HG03575 (cell line): Measurements from ENCODE around the gene NFATC4.
"Not testable (repeated sequence)": the region's sequence is repeated elsewhere in the genome, so short reads cannot be mapped to it uniquely, and the experiment has no call there.

Experiments used
- ATAC-seq: cut with Tn5 transposase; IDR thresholded peaks from one replicate; pipeline ENCODE4 v1.9.1; 2021; ENCODE audit not compliant: unreplicated experiment, insufficient number of reproducible peaks, low FRiP score; ENCODE audit errors: extremely low read depth

Gene NFATC4

DNA sequence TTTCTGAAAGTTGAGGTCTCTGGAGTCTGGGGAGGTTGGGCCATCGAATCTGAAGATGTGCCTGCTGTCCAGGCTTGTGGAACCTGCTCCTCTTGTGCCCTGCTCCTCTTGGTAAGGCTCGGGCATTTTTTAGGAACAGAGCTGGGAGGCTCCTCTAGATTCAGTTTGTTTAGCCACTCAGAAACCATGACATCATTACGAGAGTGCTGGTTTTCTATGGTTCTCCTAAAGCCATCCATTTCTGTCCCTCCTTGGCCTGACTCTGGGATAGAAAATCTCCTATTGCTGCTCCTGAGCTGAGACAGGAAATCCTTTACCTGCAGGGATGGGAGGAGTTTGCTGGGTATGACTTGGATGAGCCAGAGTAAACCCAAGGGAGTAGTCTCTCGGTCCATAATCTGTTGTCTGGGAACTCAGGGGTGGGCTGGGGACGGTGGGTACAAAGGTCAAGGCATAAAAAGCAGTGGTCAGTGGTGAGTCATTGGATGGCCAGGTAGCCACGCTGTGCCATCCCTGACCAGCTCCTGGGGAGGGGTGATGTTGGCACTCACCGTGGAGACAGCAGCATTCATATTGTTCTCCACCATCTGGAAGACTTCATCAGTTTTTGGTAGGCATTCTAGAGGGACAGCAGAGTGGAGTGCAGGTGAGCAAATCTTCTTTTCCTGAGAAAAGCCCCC is 30.7 kb upstream of the NFATC4 start:
- ATAC-seq: no peak

GRCh38 chr14:24337824-24338175 is 30.2 kb upstream of the NFATC4 start:
- ATAC-seq: no peak

DNA sequence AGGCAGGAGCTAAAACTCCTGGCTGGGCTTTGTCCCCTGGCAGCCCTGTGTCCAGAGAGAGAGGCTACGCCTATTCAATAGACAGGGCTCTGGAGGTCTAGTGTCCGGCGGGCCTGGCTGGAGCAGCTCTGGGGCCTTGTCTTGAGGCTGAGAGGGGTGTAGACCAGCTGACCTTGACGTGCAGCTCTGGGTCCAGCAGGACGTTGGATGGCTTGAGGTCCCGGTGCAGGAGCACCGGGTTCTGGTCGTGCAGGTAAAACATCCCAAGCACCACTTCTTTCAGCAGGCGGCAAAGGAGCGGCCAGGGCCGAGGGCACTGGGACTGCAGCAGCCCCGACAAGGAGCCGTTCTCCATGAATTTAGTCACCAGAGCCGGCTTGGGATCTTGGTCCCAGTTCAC is 29.1 kb upstream of the NFATC4 start:
- no peak for ATAC-seq

GRCh38 chr14:24339284-24340151 is 28.5 kb upstream of the NFATC4 start, which contains the start of gene RIPK3:
Gene RIPK3 (minus strand): TSS chr14:24339991. CDS start chr14:24339826, 165 bp downstream.
- no peak for ATAC-seq

DNA sequence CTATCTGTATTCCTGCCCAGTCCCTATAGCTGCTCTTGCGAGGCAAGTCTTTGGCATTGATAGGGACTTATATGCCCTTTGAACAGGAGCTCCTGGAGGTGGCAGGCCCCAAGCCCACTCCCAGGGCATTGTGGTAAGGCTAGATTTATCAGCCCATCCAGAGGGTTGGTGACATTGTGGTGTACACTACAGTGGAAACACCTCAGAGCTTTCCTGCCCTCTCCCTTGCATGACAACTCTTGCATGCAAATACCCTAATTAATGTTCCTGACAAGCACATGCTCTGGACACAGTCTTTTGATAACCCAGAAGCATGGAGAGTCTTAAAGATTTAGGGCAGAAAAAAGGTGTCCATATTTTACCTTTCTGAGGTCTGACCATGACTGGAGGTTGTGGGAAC is 27.4 kb upstream of the NFATC4 start:
- no peak for ATAC-seq

DNA sequence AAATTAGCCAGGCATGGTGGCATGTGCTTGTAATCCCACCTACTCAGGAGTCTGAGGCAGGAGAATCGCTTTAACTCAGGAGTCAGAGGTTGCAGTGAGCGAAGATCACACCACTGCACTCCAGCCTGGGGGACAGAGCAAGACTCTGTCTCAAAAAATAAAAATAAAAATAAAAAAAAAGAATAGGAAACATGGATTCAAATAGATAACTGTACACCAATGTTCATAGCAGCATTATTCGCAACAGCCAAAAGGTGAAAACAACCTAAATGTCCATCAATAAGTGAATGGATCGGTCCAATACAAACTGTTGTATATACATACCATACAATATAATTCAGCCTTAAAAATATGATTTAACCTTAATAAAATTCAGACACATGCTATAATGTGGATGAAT is 25.1 kb upstream of the NFATC4 start:
- no peak for ATAC-seq

DNA sequence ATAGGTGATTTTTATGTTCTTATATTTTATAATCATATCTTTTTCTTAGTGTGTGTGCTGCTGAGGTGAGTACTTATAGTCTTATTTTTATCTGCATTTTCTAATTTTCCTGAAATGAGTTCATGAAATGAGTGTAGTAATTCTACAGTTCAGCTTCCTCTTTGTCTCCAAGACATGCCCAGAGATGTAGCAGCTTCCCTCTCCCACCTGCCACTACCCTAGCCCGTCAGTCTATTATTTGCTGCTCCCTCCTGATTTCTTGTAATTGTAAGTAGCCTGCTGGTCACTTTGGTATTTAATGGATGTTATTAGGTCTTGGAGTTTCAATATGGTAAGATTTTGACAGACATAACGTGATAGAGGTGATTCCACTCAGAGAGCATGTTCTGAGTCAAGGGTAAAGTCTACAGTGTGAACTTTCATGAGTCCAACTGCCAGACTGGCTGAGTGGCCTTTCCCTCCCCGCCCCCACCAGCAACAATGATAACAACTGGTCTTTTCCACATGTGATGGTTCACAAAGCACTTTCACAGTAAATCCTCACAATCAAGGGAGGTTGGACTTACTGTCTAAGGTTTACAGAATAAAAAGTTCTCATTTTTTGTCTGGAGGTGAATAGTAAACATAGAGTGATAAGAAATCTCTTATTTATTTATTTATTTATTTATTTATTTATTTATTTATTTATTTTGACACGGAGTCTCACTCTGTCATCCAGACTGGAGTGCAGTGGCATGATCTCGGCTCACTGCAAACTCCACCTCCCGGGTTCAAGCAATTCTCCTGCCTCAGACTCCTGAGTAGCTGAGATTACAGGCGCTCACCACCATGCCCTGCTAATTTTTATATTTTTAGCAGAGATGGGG is 24.0 kb upstream of the NFATC4 start:
- ATAC-seq: no peak

DNA sequence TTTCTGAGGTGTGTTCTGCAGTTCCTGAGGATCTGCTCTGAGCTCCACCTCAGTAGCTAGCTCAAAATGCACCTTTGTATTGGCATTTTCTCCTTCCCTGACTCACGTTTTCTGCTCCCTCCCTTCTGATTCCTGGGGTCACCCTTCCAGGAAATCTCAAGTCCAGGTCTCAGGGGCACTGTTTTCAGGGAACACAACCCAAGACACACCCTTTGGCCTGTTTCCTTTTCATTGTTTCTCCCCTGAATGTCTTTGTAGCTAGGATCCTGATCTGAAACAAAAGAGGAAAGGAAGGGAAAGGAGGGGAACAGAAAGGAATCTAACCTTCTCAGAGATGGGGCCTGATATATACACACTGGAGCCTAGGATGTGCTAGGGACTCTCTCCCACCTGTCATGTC is 20.9 kb upstream of the NFATC4 start:
- no peak for ATAC-seq

GRCh38 chr14:24348186-24348585 is 19.8 kb upstream of the NFATC4 start:
- ATAC-seq: no peak

DNA sequence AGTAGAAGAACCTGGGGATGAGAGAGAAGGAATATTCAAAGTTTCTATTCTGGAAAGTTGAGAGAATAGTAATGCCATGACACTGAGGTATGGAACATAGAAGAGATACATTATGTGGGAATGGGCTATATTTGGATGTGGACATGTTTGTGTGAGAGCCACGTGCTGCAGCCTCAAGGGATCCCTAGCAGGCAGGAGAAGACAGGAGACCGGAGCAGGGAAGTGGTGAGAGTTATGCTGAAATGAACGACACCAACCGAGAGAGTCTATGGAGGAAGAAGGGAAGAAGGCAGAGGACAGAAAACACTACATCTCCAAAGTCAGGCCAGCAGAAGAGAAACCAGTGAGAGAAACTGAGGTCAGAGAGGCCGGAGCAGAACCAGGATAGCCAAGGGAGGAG is 18.2 kb upstream of the NFATC4 start:
- ATAC-seq: no peak

GRCh38 chr14:24351517-24351916 is 16.5 kb upstream of the NFATC4 start:
- ATAC-seq: no peak

GRCh38 chr14:24353559-24354481 is 14.2 kb upstream of the NFATC4 start:
- ATAC-seq: no peak

DNA sequence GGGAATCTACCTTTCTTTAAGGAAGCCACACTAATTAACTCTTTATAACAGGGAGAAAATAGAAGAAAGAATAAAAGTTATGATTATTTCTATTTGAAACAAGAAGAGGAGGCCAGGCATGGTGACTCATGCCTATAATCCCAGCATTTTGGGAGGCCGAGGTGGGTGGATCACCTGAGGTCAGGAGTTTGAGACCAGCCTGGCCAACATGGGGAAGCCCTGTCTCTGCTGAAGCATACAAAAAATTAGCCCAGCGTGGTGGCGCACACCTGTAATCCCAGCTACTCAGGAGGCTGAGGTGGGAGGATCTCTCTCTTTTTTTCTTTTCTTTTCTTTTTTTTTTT is 13.5 kb upstream of the NFATC4 start:
- not testable (repeated sequence) for ATAC-seq

DNA sequence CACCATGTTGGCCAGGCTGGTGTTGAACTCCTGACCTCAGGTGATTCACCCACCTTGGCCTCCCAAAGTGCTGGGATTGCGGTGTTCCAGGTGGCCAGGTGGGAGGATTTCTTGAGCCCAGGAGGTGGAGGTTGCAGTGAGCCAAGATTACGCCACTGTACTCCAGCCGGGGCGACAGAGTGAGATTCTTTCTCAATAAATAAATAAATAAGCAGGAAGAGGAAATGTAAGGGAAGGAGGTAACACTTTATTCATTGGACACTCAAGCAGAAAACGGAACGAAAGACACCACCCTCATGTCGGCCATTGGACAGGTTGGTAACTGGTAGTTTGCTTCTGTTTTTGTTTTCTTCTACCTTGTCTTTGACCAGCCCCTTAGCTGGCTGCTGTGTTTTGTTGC is 13.0 kb upstream of the NFATC4 start:
- ATAC-seq: no peak

GRCh38 chr14:24356208-24356607 is 11.8 kb upstream of the NFATC4 start:
- no peak for ATAC-seq

DNA sequence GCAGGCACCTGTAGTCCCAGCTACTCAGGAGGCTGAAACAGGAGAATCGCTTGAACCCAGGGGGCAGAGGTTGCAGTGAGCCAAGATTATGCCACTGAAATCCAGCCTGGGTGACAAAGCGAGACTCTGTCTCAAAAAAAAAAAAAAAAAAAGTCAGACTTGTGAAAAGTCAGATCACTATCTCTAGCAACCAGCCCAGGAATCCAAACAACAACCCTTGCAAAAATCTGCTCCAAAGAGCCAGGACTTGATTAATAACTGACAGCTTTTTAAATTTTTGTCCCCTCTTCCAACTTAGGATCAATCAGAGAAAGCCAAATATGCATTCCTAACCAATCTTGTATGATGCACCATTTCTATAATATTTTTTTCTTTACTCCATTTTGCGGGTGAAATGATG is 7.7 kb upstream of the NFATC4 start:
- no peak for ATAC-seq

DNA sequence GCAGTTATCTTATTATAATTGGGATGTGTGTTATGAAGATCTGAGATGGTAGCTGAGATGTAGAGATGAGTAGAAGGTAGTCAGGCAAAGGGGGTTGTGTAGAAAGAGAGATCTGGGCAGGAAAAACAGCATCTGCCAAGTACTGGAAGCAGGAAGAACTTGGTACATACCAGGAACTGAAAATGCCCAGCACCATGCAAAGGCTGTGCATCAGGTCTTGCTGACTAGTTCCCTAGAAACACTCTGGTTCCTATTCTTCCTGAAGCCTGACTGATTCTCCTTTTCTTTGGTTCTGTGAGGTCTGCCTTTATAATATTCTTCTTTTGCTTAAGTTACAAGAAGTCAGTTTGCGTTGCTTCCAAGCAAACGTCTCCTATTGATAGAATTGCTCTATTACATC is 6.7 kb upstream of the NFATC4 start:
- no peak for ATAC-seq

DNA sequence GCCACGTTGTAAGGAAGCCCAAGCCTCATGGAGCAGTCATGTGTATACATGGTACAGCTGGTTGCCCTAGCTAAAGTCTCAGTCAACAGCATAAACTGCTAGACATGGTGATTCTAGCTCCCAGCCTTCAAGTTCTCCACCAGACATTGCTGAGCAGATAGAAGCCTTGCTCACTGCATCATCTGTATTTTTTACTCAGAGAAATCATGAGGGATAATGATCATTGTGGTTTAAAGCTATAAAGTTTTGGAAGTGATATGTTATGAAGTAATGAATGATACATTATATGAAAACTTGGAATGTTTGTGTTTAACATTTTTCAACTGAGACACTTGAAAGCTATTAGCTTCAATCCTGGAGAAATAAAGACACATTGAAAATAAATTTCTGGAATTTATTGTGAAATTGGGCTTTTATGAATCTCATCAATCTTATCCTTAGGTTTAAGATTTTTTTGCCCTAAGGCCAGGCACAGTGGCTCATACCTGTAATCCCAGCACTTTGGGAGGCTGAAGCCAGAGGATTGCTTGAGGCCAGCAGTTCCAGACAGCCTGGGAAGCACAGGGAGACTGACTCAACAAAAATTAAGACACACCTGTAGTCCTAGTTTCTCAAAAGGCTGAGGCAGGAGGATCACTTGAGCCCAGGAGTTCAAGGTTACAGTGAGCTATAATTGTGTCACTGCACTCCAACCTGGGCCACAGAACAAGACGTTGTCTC is 5.6 kb upstream of the NFATC4 start:
- ATAC-seq: no peak
